WTC11 (cell line): ENCODE results near the gene ZNF654. TPM values are rescaled to one million over a fixed set of nuclear protein-coding genes. Genes with fewer than 3 reads are reported as not detected.
A peak's percentile ranks its signal among the peaks of the same experiment; 100 is the strongest.

ENCODE experiments used
- ARID4B ChIP-seq: sonication (generic); formaldehyde crosslinking; IDR thresholded peaks from 2 replicates; pipeline ENCODE4 v1.8.0; 2023; ENCODE audit warnings: missing genetic modification reagents, mild to moderate bottlenecking, borderline replicate concordance
- ATF2 ChIP-seq: sonication (generic); formaldehyde crosslinking; IDR thresholded peaks from 2 replicates; pipeline ENCODE4 v1.8.1; 2022; ENCODE audit warnings: low read depth, missing genetic modification reagents, borderline replicate concordance
- ATF6 ChIP-seq: sonication (generic); formaldehyde crosslinking; IDR thresholded peaks from 2 replicates; pipeline ENCODE4 v1.8.1; 2023; ENCODE audit warnings: mild to moderate bottlenecking, missing genetic modification reagents
- CBFB ChIP-seq: sonication (generic); formaldehyde crosslinking; IDR thresholded peaks from 2 replicates; pipeline ENCODE4 v1.8.1; 2022; ENCODE audit warnings: mild to moderate bottlenecking, low read depth, missing genetic modification reagents
- CREM ChIP-seq: sonication (generic); formaldehyde crosslinking; IDR thresholded peaks from 2 replicates; pipeline ENCODE4 v1.8.1; 2022; ENCODE audit warnings: mild to moderate bottlenecking, missing genetic modification reagents, moderate library complexity
- E2F1 ChIP-seq: sonication (generic); formaldehyde crosslinking; IDR thresholded peaks from 2 replicates; pipeline ENCODE4 v1.8.0; 2022; ENCODE audit warnings: mild to moderate bottlenecking, missing genetic modification reagents
- EMX1 ChIP-seq: fragments of 250-450 bp; sonication (Bioruptor Pico); IDR thresholded peaks from 2 replicates; pipeline ENCODE4 v1.8.0; 2021; ENCODE audit warnings: mild to moderate bottlenecking
- ERG ChIP-seq: fragments of 250-450 bp; sonication (Bioruptor Pico); IDR thresholded peaks from 2 replicates; pipeline ENCODE4 v1.8.0; 2021; ENCODE audit warnings: mild to moderate bottlenecking
- FOXJ3 ChIP-seq: sonication (generic); formaldehyde crosslinking; IDR thresholded peaks from 2 replicates; pipeline ENCODE4 v1.9.0; 2021; ENCODE audit warnings: missing genetic modification reagents, mild to moderate bottlenecking, borderline replicate concordance
- GABPB1 ChIP-seq: sonication (generic); formaldehyde crosslinking; IDR thresholded peaks from 2 replicates; pipeline ENCODE4 v1.8.1; 2023; ENCODE audit warnings: mild to moderate bottlenecking, missing genetic modification reagents
- GTF2I ChIP-seq: fragments of 250-450 bp; sonication (Bioruptor Pico); conservative IDR thresholded peaks from 2 replicates; pipeline ENCODE4 v1.4.0; 2021; ENCODE audit warnings: mild to moderate bottlenecking
- JAZF1 ChIP-seq: fragments of 250-450 bp; sonication (Bioruptor Pico); IDR thresholded peaks from 2 replicates; pipeline ENCODE4 v1.9.0; 2021; ENCODE audit warnings: moderate library complexity, mild to moderate bottlenecking, inconsistent platforms
- NFE2L1 ChIP-seq: sonication (generic); formaldehyde crosslinking; IDR thresholded peaks from 2 replicates; pipeline ENCODE4 v1.8.1; 2023; ENCODE audit warnings: missing genetic modification reagents
- NR1H2 ChIP-seq: sonication (generic); formaldehyde crosslinking; IDR thresholded peaks from 2 replicates; pipeline ENCODE4 v1.9.0; 2021; ENCODE audit warnings: mild to moderate bottlenecking, moderate library complexity, missing genetic modification reagents
- NR3C1 ChIP-seq: sonication (generic); formaldehyde crosslinking; conservative IDR thresholded peaks from 2 replicates; pipeline ENCODE4 v1.8.1; 2023; ENCODE audit warnings: low read depth, mild to moderate bottlenecking, missing genetic modification reagents
- SMAD4 ChIP-seq: sonication (generic); formaldehyde crosslinking; IDR thresholded peaks from 2 replicates; pipeline ENCODE4 v1.8.0; 2022; ENCODE audit warnings: mild to moderate bottlenecking, missing genetic modification reagents
- SP1 ChIP-seq: sonication (generic); formaldehyde crosslinking; conservative IDR thresholded peaks from 2 replicates; pipeline ENCODE4 v1.8.1; 2022; ENCODE audit warnings: missing genetic modification reagents
- USF2 ChIP-seq: sonication (generic); formaldehyde crosslinking; IDR thresholded peaks from 2 replicates; pipeline ENCODE4 v1.8.1; 2023; ENCODE audit warnings: mild to moderate bottlenecking, missing genetic modification reagents, moderate library complexity
- ZBTB21 ChIP-seq: sonication (generic); formaldehyde crosslinking; IDR thresholded peaks from 2 replicates; pipeline ENCODE4 v1.8.1; 2023; ENCODE audit warnings: mild to moderate bottlenecking, missing genetic modification reagents, borderline replicate concordance
- ZNF219 ChIP-seq: sonication (generic); formaldehyde crosslinking; IDR thresholded peaks from 2 replicates; pipeline ENCODE4 v1.8.0; 2023; ENCODE audit warnings: missing genetic modification reagents, mild to moderate bottlenecking, borderline replicate concordance
- ZNF232 ChIP-seq: sonication (generic); formaldehyde crosslinking; IDR thresholded peaks from 2 replicates; pipeline ENCODE4 v1.8.0; 2022; ENCODE audit warnings: mild to moderate bottlenecking, missing genetic modification reagents
- ZNF512 ChIP-seq: sonication (generic); formaldehyde crosslinking; IDR thresholded peaks from 2 replicates; pipeline ENCODE4 v1.8.1; 2022; ENCODE audit warnings: missing genetic modification reagents, borderline replicate concordance
- ZSCAN18 ChIP-seq: fragments of 250-450 bp; sonication (Bioruptor Pico); IDR thresholded peaks from 2 replicates; pipeline ENCODE4 v2.1.2; 2022; ENCODE audit warnings: mild to moderate bottlenecking, moderate library complexity
- total RNA-seq: library from RNA; stranded (reverse); gene quantifications from 3 replicates; pipeline ENCODE4 v1.2.3, GENCODE V29; 2021

ZNF654 gene
- total RNA-seq, 1 experiment from 2014 or later: 7.0 TPM

- 0 out of 2 replicates have a peak, but pooled peaks have one; percentile 11 for TF ChIP-seq USF2
- no peak for TF ChIP-seq JAZF1 (CRISPR knock-in tag)
- TF ChIP-seq NFE2L1: peak; percentile 81; the same call in 1 of the 2 replicates
- no peak for TF ChIP-seq SMAD4
- TF ChIP-seq NR3C1 (CRISPR knock-in tag): 0 out of 2 replicates have a peak, but pooled peaks have one; percentile 48
- TF ChIP-seq ZSCAN18: no peak
- 0 out of 2 replicates have a peak, but pooled peaks have one; percentile 29 for TF ChIP-seq ZNF219 (CRISPR knock-in tag)
- TF ChIP-seq NR1H2 (CRISPR knock-in tag): no peak
- TF ChIP-seq GTF2I (CRISPR knock-in tag): no peak
- no peak; the same call in 1 of the 2 replicates for TF ChIP-seq ATF2 (CRISPR knock-in tag)
- TF ChIP-seq FOXJ3 (CRISPR knock-in tag): no peak
- TF ChIP-seq CBFB: no peak
- TF ChIP-seq GABPB1 (CRISPR knock-in tag): peak; percentile 89
- TF ChIP-seq ARID4B (CRISPR knock-in tag): 0 out of 2 replicates have a peak, but pooled peaks have one; percentile 22
- TF ChIP-seq ZNF232 (CRISPR knock-in tag): no peak
- no peak; the same call in 1 of the 2 replicates for TF ChIP-seq SP1
- 0 out of 2 replicates have a peak, but pooled peaks have one; percentile 28 for TF ChIP-seq ZNF512
- peak; percentile 43; the same call in 1 of the 2 replicates for TF ChIP-seq CREM (CRISPR knock-in tag)
- TF ChIP-seq E2F1: 0 out of 2 replicates have a peak, but pooled peaks have one; percentile 49
- TF ChIP-seq ATF6: no peak
- TF ChIP-seq ZBTB21 (CRISPR knock-in tag): 0 out of 2 replicates have a peak, but pooled peaks have one; percentile 55
- no peak for TF ChIP-seq ERG
- TF ChIP-seq EMX1 (CRISPR knock-in tag): no peak
Measured at GRCh38 chr3:88149509-88150362, 90.7 kb downstream of the ZNF654 start, which contains the start of gene C3orf38 (continued).
